Cardiac fibroblast (primary cell): ENCODE results near the gene PIP4K2C.

Experiments
- DNase-seq, 2 donors: peaks; one replicate each; pipeline versions ENCODE4 v3.0.0 to v3.0.0-alpha.2; 2010; ENCODE audit warnings: low read depth in 2 of 2
- H3K4me3 ChIP-seq, 2 donors: replicated peaks in 1 of 2; 1 replicate in 1 of 2; 2 replicates in 1 of 2; pipeline ENCODE4 v1.5.1; 2011; ENCODE audit warnings: low read depth in 2 of 2, low read length in 2 of 2, mild to moderate bottlenecking in 2 of 2, moderate library complexity in 1 of 2
- TF ChIP-seq, protein P1 (sequence below): IDR thresholded peaks from one replicate; pipeline ENCODE4 v1.5.1; 2011; ENCODE audit warnings: low read depth, mild to moderate bottlenecking, low read length, inconsistent platforms

The PIP4K2C gene

DNA sequence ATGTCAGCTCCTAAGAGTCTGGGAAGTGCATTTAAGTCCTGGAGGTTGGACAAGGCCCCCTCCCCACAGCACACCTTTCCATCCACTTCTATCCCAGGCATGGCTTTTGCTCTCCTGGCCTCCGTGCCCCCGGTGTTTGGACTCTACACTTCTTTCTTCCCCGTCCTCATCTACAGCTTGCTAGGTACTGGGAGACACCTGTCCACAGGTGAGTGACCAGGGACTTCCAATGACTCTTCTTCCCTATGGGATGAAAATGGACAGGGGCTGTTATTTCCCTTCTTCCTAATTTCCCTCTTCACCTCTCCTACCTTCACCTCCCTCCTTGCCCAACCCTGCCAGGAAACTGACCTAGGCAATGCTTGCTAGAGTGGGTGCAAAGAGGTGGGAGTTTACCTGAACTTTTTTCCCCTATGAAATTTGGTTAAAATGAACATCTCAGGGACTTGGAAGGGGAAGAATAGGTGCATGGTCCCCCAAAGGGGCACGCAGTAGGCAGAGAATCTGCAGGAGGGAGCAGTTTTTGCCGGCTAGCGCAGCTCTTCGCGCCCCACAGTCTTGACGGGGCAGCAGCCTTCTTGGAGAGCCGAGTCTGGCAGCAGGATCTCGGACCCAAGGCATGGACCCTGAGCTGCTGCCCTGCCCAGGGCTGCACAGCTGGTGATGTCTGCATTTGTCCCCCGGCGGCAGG, 29.4 kb downstream of the PIP4K2C start:
- no peak overlapping the region for H3K4me3 ChIP-seq
- TF ChIP-seq, protein P1, sequence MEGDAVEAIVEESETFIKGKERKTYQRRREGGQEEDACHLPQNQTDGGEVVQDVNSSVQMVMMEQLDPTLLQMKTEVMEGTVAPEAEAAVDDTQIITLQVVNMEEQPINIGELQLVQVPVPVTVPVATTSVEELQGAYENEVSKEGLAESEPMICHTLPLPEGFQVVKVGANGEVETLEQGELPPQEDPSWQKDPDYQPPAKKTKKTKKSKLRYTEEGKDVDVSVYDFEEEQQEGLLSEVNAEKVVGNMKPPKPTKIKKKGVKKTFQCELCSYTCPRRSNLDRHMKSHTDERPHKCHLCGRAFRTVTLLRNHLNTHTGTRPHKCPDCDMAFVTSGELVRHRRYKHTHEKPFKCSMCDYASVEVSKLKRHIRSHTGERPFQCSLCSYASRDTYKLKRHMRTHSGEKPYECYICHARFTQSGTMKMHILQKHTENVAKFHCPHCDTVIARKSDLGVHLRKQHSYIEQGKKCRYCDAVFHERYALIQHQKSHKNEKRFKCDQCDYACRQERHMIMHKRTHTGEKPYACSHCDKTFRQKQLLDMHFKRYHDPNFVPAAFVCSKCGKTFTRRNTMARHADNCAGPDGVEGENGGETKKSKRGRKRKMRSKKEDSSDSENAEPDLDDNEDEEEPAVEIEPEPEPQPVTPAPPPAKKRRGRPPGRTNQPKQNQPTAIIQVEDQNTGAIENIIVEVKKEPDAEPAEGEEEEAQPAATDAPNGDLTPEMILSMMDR = no peak
- DNase-seq = no peak

DNA sequence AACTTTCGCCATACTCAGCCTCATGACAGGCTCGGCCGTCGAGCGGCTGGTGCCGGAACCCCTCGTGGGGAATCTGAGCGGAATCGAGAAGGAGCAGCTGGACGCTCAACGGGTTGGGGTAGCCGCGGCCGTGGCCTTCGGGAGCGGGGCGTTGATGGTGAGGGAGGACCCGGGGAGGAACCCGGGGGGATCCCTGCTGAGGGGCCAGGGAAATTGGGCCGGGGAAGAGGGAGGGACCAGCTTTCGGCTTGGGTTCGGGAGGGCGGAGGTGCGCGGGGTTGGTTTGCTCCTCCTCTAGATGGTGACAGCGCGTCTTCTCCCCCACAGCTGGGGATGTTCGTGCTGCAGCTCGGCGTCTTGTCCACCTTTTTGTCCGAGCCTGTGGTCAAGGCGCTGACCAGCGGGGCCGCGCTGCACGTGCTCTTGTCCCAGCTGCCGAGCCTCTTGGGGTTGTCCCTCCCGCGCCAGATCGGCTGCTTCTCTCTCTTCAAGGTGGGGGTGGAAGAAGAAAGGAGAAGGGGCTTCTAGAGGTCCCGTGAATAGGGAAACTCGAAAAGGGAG, 30.0 kb downstream of the PIP4K2C start:
- peak in 1 of 2 donors; percentile 9 for DNase-seq
- H3K4me3 ChIP-seq = peak overlapping the region; percentile 37 to 47
- TF ChIP-seq, protein P1 = no peak

DNA sequence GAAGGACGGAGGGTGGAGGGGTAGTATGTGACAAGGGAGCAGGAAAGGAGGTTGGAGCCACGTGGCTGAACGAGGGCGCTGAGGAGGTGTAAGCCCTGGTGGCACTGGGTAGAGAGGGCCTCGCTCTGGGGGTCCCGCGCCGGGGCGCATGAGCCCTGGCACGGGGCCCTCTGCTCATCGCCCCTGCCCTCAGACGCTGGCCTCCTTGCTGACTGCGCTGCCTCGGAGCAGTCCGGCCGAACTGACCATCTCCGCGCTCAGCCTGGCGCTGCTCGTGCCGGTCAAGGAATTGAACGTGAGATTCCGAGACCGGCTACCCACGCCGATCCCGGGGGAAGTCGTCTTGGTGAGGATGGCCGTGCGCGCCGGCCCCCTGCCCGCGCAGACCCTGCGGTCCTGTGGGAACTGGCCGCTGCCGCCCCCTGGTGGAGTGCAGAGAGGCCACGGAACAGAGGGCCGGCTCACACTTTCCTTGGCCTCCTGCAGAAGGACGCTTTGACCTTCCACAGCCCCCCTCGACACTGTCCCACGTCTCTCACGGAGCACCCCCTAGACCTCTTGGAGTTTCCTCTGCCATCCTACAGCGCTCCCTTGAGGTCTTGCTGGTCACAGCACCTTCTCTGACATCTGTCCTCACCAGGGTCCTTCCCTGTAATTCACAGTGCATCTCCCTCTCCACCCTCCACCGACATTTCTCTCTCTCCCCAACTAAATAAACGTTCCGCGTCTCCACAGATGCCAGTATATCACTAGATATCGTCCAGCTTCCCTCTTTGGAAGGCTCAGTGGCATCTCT, 30.7 kb downstream of the PIP4K2C start:
- TF ChIP-seq, protein P1 = peak; percentile 90
- H3K4me3 ChIP-seq = peak overlapping the region; percentile 37 to 47
- DNase-seq = peak; percentile 27 to 38

DNA sequence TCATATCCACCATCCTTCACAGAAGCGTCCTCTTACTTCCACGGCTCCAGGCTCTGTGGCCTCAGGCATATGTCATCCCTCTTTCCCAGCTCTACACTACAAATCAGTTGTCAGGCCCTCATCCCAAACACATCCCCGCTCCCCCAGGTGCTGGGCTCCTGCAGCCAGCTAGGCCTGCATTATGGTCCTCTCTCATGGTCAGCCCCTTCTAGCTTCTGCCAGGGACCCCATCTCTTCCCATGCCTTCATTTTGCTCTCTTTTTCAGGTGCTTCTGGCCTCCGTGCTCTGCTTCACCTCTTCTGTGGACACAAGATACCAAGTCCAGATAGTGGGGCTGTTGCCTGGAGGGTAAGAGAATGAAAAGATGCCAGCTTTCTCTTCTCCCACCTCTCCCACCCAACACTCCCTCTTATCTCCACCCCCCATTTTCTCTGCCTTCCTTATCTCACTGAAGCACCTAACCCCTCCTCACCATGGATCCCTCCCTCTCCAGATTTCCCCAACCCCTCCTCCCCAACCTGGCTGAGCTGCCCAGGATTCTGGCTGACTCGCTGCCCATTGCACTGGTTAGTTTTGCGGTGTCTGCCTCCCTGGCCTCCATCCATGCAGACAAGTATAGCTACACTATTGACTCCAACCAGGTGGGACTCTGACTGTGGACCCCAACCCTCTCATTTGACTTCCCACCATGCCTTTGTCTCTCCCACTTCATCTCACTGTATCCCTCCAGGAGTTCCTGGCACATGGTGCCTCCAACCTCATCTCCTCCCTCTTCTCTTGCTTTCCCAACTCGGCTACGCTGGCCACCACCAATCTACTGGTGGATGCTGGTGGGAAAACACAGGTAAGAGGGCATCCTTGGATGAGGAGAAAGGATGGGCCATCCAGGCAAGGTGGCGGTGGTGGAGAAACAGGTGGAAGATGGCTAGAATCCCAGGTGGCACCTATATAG, 31.6 kb downstream of the PIP4K2C start:
- no peak overlapping the region for H3K4me3 ChIP-seq
- TF ChIP-seq, protein P1 = no peak

DNA sequence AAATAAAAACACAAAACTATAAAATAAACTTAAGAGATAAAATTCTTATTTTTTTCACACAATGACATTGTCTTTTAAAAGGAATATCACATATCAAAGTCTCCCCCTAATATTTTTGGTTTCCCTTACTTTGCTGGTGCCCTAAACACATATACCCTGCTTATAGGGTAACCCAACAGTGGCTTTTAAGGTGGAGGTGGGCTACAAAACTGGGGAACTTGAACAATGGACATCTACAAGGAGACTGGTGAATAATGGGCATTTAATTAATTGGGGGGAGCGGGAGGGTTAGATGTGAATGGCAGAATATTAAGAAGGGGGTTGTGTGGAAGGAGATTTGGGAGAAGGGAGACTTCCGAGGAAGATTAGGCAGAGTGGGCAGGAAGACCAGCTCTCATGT, 32.4 kb downstream of the PIP4K2C start:
- no peak overlapping the region for H3K4me3 ChIP-seq
- TF ChIP-seq, protein P1 = no peak
- no peak for DNase-seq

More for the DNA sequence above, 31.6 kb downstream of the PIP4K2C start:
- DNase-seq = no peak

DNA sequence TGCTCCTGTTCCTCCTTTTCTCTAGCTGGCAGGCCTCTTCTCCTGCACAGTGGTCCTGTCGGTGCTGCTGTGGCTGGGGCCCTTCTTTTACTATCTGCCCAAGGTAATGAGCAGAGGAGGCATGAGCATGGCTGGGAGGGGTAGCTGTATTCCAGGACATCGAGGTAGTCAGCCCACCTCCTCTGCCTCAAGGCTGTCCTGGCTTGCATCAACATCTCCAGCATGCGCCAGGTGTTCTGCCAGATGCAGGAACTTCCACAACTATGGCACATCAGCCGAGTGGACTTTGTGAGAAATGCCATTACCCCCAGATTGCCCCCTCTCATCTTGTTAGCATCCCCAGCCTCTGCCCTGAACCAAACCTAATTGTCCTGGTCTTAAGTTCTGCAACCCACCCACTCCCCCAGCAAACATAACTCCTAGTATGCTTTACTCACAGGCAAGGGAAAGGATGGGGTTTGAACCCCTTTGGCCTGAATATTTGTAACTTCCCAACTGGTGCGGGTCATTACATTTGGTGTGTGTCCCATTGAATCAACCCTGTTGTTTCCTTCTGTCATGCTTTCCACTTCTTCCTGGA, 32.9 kb downstream of the PIP4K2C start:
- TF ChIP-seq, protein P1 = no peak
- H3K4me3 ChIP-seq = no peak overlapping the region
- DNase-seq = no peak
